ENCODE data around the gene SERHL2.
"Not testable (repeated sequence)": the region's sequence is repeated elsewhere in the genome, so short reads cannot be mapped to it uniquely, and the experiment has no call there.

The SERHL2 gene

DNA sequence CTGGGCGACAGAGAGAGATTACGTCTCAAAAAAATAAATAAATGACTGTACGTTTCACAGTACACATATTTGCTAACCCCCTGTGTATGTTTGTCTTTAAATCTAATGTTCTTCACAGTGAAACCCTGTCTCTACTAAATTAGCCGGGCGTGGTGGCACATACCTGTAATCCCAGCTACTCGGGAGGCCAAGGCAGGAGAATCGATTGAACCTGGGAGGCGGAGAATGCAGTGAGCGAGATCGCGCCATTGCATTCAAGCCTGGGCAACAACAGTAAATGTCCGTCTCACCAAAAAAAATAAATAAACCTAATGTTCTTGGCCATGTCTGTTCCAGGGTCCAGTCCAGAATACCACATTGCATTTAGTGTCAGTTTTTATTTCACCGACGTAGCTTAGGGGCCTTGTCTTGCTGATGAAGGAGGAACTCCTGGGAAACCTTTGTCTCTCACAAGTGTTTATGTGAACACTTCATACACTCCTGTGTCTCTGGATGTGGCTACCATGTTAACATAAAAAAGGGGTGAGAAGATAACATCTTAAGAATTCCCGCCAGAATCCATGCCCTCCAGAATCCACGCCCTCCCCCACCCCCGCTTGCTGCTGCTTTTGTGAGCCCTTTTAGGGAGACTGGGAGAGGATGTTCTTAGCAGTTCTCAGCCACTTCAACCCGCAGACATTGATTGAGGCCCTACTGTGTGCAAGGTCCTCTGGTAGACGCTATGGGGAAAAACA, 5.0 kb upstream of the SERHL2 start:
- DNase-seq (ENCODE audit: low read depth in 2 of 2), result no peak
- H3K4me3 ChIP-seq (replicated peaks in 1 of 2; ENCODE audit: low read depth in 2 of 2, low read length in 2 of 2), result no peak overlapping the region
- TF ChIP-seq, protein P1, sequence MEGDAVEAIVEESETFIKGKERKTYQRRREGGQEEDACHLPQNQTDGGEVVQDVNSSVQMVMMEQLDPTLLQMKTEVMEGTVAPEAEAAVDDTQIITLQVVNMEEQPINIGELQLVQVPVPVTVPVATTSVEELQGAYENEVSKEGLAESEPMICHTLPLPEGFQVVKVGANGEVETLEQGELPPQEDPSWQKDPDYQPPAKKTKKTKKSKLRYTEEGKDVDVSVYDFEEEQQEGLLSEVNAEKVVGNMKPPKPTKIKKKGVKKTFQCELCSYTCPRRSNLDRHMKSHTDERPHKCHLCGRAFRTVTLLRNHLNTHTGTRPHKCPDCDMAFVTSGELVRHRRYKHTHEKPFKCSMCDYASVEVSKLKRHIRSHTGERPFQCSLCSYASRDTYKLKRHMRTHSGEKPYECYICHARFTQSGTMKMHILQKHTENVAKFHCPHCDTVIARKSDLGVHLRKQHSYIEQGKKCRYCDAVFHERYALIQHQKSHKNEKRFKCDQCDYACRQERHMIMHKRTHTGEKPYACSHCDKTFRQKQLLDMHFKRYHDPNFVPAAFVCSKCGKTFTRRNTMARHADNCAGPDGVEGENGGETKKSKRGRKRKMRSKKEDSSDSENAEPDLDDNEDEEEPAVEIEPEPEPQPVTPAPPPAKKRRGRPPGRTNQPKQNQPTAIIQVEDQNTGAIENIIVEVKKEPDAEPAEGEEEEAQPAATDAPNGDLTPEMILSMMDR (IDR thresholded peaks at IDR 0.05; ENCODE audit: low read depth, low read length), result no peak

DNA sequence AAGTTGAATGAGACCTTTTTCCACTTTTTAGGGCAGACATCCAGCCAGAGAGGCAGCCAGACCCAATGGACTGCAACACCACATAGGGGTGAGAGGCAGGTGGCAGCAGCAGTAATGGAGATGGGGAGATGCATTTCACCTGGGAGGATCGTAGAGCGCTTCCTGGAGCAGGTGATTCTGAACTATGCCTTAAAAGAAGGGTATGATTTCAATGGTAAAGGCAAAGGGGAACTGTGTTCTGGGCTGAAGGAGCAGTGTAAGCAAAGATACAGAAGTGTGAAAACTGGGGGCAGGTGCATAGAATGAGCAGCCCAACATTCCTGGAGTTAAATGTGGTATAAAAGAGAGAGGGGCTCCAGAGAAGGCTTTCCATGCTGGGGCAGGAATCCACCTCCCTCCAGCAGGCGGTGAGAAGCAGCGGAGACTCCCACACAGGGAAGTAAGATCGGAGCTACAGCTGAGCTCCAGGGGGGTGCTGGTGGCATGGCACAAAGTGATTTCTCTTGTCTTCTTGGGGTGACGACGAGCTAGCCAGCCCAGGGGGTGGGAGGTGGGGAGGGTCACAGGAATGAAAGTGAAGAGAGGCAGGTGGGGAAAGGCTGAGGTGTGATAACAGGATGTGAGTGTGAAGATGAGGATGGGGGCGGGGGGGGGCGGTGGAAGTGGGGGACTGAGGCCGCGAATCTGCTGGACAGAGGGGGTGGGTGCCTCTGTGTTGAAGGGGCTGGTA, 4.3 kb upstream of the SERHL2 start:
- DNase-seq (ENCODE audit: low read depth in 2 of 2), result no peak
- H3K4me3 ChIP-seq (replicated peaks in 1 of 2; ENCODE audit: low read depth in 2 of 2, low read length in 2 of 2), result no peak overlapping the region
- TF ChIP-seq, protein P1 (IDR thresholded peaks at IDR 0.05; ENCODE audit: low read depth, low read length), result no peak

DNA sequence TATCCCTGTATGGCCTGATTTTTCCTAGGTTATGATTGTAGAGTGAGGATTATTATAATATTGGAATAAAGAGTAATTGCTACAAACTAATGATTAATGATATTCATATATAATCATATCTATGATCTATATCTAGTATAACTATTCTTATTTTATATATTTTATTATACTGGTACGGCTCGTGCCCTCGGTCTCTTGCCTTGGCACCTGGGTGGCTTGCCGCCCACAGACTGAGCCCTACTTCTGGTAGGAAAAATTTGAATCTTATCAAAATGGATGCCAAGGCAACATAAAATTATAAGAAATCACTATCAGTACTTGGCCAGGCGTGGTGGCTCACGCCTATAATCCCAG, 1.5 kb upstream of the SERHL2 start:
- DNase-seq (ENCODE audit: low read depth in 2 of 2); H3K4me3 ChIP-seq (replicated peaks in 1 of 2; ENCODE audit: low read depth in 2 of 2, low read length in 2 of 2): not testable (repeated sequence)

DNA sequence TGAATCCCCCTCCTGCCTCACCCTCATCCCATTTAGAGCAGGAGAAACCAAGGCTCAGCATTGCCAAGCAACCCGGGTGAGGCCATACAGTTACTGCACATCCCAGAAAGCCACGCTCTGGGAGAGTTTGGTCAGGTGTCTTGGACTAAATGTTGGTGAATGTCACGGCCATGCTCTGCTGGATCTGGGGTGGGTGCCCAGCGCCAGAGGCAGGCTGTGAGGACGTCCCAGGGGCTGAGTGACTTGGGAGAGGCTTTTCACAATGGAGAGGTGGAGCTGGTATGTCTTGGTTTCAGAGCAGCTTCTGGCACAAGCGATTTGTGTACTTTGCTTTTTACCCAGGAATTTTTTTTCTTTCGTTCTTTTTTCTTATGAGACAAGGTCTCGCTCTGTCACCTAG, 6.6 kb downstream of the SERHL2 start:
- H3K4me3 ChIP-seq (replicated peaks in 1 of 2; ENCODE audit: low read depth in 2 of 2, low read length in 2 of 2), result no peak overlapping the region
- TF ChIP-seq, protein P1 (IDR thresholded peaks at IDR 0.05; ENCODE audit: low read depth, low read length), result no peak
- DNase-seq (ENCODE audit: low read depth in 2 of 2), result no peak

- H3K4me3 ChIP-seq (replicated peaks in 1 of 2; ENCODE audit: low read depth in 2 of 2, low read length in 2 of 2), result no peak overlapping the region
- TF ChIP-seq, protein P1 (IDR thresholded peaks at IDR 0.05; ENCODE audit: low read depth, low read length), result peak; percentile 57
- DNase-seq (ENCODE audit: low read depth in 2 of 2), result peak; percentile 26 to 38
These were observed 7.0 kb downstream of the SERHL2 start for GRCh38 chr22:42560781-42561180.

DNA sequence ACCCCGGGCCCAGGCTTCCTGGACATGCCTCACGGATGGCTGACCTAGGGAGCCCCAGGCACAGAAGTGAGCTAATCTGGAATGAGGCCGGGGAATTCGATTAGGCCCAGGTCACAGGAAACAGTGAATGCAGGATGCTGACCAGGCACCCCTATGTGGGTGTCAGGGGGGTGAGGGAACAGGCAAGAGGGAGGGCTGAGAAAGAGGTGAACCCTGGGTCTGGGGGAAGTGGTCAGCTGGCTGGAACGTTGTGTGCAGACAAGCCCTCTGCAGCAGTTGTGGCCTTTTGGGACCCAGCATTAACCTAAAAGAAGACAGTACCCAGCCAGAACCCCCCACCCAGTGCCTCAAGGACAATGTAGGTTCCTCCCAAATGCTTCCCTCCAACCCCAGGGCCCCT, 8.1 kb downstream of the SERHL2 start:
- TF ChIP-seq, protein P1 (IDR thresholded peaks at IDR 0.05; ENCODE audit: low read depth, low read length), result no peak
- H3K4me3 ChIP-seq (replicated peaks in 1 of 2; ENCODE audit: low read depth in 2 of 2, low read length in 2 of 2), result no peak overlapping the region
- no peak for DNase-seq (ENCODE audit: low read depth in 2 of 2)

GRCh38 chr22:42562279-42562678, 8.5 kb downstream of the SERHL2 start:
- TF ChIP-seq, protein P1 (IDR thresholded peaks at IDR 0.05; ENCODE audit: low read depth, low read length), result no peak
- H3K4me3 ChIP-seq (replicated peaks in 1 of 2; ENCODE audit: low read depth in 2 of 2, low read length in 2 of 2), result no peak overlapping the region
- no peak for DNase-seq (ENCODE audit: low read depth in 2 of 2)

Data from cardiac fibroblast (primary cell).